Osteoblast (primary cell): ENCODE data around the gene OR7A17. TPM values are rescaled to one million over a fixed set of nuclear protein-coding genes. Genes with fewer than 3 reads are reported as not detected.

Experiments used
- DNase-seq: peaks from one replicate; pipeline ENCODE4 v3.0.0; 2011; ENCODE audit warnings: low spot score, mixed read lengths; ENCODE audit not compliant: insufficient read length; ENCODE audit errors: missing footprints
- H2AFZ ChIP-seq: 2 replicates; pipeline ENCODE4 v1.6.0; 2011; ENCODE audit warnings: mild to moderate bottlenecking, low read length
- H3K27ac ChIP-seq: 2 replicates; pipeline ENCODE4 v1.5.1; 2011; ENCODE audit warnings: mild to moderate bottlenecking, low read depth, low read length, moderate library complexity
- H3K27me3 ChIP-seq: 2 replicates; pipeline ENCODE4 v1.6.0; 2012; ENCODE audit warnings: mild to moderate bottlenecking, control low read depth, inconsistent platforms, low read length, moderate library complexity; ENCODE audit not compliant: insufficient read depth
- H3K36me3 ChIP-seq: 2 replicates; pipeline ENCODE4 v1.5.1; 2011; ENCODE audit warnings: mild to moderate bottlenecking, low read length, control low read depth, moderate library complexity; ENCODE audit not compliant: insufficient read depth
- H3K4me1 ChIP-seq: 2 replicates; pipeline ENCODE4 v1.5.1; 2011; ENCODE audit warnings: mild to moderate bottlenecking, low read length, control low read depth, moderate library complexity; ENCODE audit not compliant: insufficient read depth
- H3K4me2 ChIP-seq: 2 replicates; pipeline ENCODE4 v1.6.0; 2011; ENCODE audit warnings: mild to moderate bottlenecking, low read length; ENCODE audit not compliant: insufficient read depth
- H3K4me3 ChIP-seq: fragments of 200-600 bp; sonication (generic); 3 replicates; pipeline ENCODE4 v1.5.1; 2012; ENCODE audit warnings: mild to moderate bottlenecking, low read length, inconsistent platforms; ENCODE audit not compliant: insufficient read depth
- H3K79me2 ChIP-seq: 2 replicates; pipeline ENCODE4 v1.6.0; 2012; ENCODE audit warnings: mild to moderate bottlenecking, low read length, control low read depth, inconsistent platforms; ENCODE audit not compliant: insufficient read depth
- H3K9me3 ChIP-seq: 2 replicates; pipeline ENCODE4 v1.5.1; 2011; ENCODE audit warnings: low read depth, low read length, control low read depth
- H4K20me1 ChIP-seq: 2 replicates; pipeline ENCODE4 v1.6.0; 2012; ENCODE audit warnings: mild to moderate bottlenecking, low read length, control low read depth; ENCODE audit not compliant: insufficient read depth
- CTCF ChIP-seq: IDR thresholded peaks from 2 replicates; pipeline ENCODE4 v1.5.1; 2011; ENCODE audit warnings: mild to moderate bottlenecking, low read depth, low read length, moderate library complexity; ENCODE audit errors: extremely low read depth
- total RNA-seq: library from RNA; depleted of rRNA; stranded (reverse); fragments of >200 nt; gene quantifications from 2 replicates; pipeline ENCODE4 v1.2.3, GENCODE V29; 2012

OR7A17 gene
- not detected in 2 replicates for total RNA-seq

GRCh38 chr19:14886032-14886431, at the start of gene OR7A17:
OR7A17 (minus strand) TSS chr19:14886132; CDS start chr19:14881355, 4,777 bp downstream.
- Histone ChIP-seq H3K27ac (no peak within 1 kb of the TSS), H3K27me3 (no peaks in the 10 kb centered on the region), H4K20me1 (no peaks in the 10 kb centered on the region), H3K36me3 (no peaks in the 10 kb centered on the region), H3K4me2 (no peak within 1 kb of the TSS), H3K4me3 (no peak within 1 kb of the TSS), H3K4me1 (peaks cover 5% of the 10 kb centered on the region), H2AFZ (no peak within 1 kb of the TSS), H3K79me2 (no peaks in the 10 kb centered on the region), H3K9me3 (no peaks in the 10 kb centered on the region)
- TF ChIP-seq CTCF = no peak
- DNase-seq = no peak

- H3K4me3 ChIP-seq = no peak overlapping the region
Observed at GRCh38 chr19:14933506-14933905, 47.6 kb upstream of the OR7A17 start.

GRCh38 chr19:14916848-14917247, 30.9 kb upstream of the OR7A17 start:
- no peaks in the 10 kb centered on the region for H3K27me3 ChIP-seq
- TF ChIP-seq CTCF = no peak
- no peaks in the 10 kb centered on the region for H3K9me3 ChIP-seq
- H3K4me2 ChIP-seq = no peak overlapping the region
- no peak for DNase-seq
- no peak overlapping the region for H3K27ac ChIP-seq
- H3K4me1 ChIP-seq = no peaks in the 10 kb centered on the region
- H4K20me1 ChIP-seq = no peaks in the 10 kb centered on the region
- H3K4me3 ChIP-seq = no peak overlapping the region
- H2AFZ ChIP-seq = no peak overlapping the region
- no peaks in the 10 kb centered on the region for H3K79me2 ChIP-seq
- H3K36me3 ChIP-seq = no peaks in the 10 kb centered on the region

More at GRCh38 chr19:14933506-14933905, 47.6 kb upstream of the OR7A17 start:
- H2AFZ ChIP-seq = no peak overlapping the region
- H3K4me2 ChIP-seq = no peak overlapping the region
- H3K27ac ChIP-seq = no peak overlapping the region
- no peaks in the 10 kb centered on the region for H4K20me1 ChIP-seq
- no peak for DNase-seq
- no peaks in the 10 kb centered on the region for H3K27me3 ChIP-seq
- no peaks in the 10 kb centered on the region for H3K9me3 ChIP-seq
- TF ChIP-seq CTCF = no peak
- no peaks in the 10 kb centered on the region for H3K79me2 ChIP-seq
- no peaks in the 10 kb centered on the region for H3K36me3 ChIP-seq
- H3K4me1 ChIP-seq = no peaks in the 10 kb centered on the region

- Histone ChIP-seq H3K27ac (no peak overlapping the region), H3K36me3 (no peaks in the 10 kb centered on the region), H3K27me3 (no peaks in the 10 kb centered on the region), H3K9me3 (no peaks in the 10 kb centered on the region), H3K4me1 (no peaks in the 10 kb centered on the region), H3K4me3 (no peak overlapping the region), H3K79me2 (no peaks in the 10 kb centered on the region), H4K20me1 (no peaks in the 10 kb centered on the region), H3K4me2 (no peak overlapping the region), H2AFZ (no peak overlapping the region)
- DNase-seq = no peak
- TF ChIP-seq CTCF = no peak
Observed at GRCh38 chr19:14915116-14915515, 29.2 kb upstream of the OR7A17 start.
